Measurements from ENCODE around the gene OAF.
"Not testable (repeated sequence)": the region's sequence is repeated elsewhere in the genome, so short reads cannot be mapped to it uniquely, and the experiment has no call there.

DNA sequence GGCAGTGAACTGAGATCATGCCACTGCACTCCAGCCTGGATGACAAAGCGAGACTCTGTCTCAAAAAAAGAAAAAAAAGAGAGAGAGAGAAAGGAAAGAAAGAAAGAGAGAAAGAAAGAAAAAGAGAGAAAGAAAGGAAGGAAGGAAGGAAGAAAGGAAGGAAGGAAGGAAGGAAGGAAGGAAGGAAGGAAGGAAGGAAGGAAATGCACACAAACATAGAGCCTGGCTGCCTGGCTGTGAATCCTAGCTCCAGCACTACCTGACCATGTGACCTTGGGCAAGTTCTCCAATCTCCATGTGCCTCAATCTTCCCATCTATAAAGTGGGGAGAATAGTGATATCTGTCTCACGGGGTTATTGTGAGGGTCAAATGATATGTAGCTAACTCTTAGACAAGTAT lies 63.1 kb downstream of the OAF start:
- TF ChIP-seq, protein P1, sequence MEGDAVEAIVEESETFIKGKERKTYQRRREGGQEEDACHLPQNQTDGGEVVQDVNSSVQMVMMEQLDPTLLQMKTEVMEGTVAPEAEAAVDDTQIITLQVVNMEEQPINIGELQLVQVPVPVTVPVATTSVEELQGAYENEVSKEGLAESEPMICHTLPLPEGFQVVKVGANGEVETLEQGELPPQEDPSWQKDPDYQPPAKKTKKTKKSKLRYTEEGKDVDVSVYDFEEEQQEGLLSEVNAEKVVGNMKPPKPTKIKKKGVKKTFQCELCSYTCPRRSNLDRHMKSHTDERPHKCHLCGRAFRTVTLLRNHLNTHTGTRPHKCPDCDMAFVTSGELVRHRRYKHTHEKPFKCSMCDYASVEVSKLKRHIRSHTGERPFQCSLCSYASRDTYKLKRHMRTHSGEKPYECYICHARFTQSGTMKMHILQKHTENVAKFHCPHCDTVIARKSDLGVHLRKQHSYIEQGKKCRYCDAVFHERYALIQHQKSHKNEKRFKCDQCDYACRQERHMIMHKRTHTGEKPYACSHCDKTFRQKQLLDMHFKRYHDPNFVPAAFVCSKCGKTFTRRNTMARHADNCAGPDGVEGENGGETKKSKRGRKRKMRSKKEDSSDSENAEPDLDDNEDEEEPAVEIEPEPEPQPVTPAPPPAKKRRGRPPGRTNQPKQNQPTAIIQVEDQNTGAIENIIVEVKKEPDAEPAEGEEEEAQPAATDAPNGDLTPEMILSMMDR (IDR thresholded peaks at IDR 0.05; ENCODE audit: low read depth, low read length, missing input control): not testable (repeated sequence)
- TF ChIP-seq SP1 (IDR thresholded peaks at IDR 0.05); YY1 (IDR thresholded peaks at IDR 0.05); EGR1 (IDR thresholded peaks at IDR 0.05; ENCODE audit: low read depth in 2 of 2); HNF4A (conservative IDR thresholded peaks at IDR 0.05); TAF1 (conservative IDR thresholded peaks at IDR 0.05); FOXA1 (IDR thresholded peaks at IDR 0.05); JUND (IDR thresholded peaks at IDR 0.05); RAD21 (IDR thresholded peaks at IDR 0.05); GABPA (IDR thresholded peaks at IDR 0.05 in 1 of 2, conservative IDR thresholded peaks at IDR 0.05 in 1 of 2); RXRA (IDR thresholded peaks at IDR 0.05): not testable (repeated sequence)
- TF ChIP-seq, protein P2, sequence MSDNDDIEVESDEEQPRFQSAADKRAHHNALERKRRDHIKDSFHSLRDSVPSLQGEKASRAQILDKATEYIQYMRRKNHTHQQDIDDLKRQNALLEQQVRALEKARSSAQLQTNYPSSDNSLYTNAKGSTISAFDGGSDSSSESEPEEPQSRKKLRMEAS (IDR thresholded peaks at IDR 0.05): not testable (repeated sequence)
- TF ChIP-seq, protein P3, sequence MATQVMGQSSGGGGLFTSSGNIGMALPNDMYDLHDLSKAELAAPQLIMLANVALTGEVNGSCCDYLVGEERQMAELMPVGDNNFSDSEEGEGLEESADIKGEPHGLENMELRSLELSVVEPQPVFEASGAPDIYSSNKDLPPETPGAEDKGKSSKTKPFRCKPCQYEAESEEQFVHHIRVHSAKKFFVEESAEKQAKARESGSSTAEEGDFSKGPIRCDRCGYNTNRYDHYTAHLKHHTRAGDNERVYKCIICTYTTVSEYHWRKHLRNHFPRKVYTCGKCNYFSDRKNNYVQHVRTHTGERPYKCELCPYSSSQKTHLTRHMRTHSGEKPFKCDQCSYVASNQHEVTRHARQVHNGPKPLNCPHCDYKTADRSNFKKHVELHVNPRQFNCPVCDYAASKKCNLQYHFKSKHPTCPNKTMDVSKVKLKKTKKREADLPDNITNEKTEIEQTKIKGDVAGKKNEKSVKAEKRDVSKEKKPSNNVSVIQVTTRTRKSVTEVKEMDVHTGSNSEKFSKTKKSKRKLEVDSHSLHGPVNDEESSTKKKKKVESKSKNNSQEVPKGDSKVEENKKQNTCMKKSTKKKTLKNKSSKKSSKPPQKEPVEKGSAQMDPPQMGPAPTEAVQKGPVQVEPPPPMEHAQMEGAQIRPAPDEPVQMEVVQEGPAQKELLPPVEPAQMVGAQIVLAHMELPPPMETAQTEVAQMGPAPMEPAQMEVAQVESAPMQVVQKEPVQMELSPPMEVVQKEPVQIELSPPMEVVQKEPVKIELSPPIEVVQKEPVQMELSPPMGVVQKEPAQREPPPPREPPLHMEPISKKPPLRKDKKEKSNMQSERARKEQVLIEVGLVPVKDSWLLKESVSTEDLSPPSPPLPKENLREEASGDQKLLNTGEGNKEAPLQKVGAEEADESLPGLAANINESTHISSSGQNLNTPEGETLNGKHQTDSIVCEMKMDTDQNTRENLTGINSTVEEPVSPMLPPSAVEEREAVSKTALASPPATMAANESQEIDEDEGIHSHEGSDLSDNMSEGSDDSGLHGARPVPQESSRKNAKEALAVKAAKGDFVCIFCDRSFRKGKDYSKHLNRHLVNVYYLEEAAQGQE (IDR thresholded peaks at IDR 0.05): not testable (repeated sequence)
- TF ChIP-seq, protein P4, sequence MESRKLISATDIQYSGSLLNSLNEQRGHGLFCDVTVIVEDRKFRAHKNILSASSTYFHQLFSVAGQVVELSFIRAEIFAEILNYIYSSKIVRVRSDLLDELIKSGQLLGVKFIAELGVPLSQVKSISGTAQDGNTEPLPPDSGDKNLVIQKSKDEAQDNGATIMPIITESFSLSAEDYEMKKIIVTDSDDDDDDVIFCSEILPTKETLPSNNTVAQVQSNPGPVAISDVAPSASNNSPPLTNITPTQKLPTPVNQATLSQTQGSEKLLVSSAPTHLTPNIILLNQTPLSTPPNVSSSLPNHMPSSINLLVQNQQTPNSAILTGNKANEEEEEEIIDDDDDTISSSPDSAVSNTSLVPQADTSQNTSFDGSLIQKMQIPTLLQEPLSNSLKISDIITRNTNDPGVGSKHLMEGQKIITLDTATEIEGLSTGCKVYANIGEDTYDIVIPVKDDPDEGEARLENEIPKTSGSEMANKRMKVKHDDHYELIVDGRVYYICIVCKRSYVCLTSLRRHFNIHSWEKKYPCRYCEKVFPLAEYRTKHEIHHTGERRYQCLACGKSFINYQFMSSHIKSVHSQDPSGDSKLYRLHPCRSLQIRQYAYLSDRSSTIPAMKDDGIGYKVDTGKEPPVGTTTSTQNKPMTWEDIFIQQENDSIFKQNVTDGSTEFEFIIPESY (IDR thresholded peaks at IDR 0.05): not testable (repeated sequence)
